Kidney glomerular epithelial cell (primary cell): ENCODE results near the gene COMMD10.
"Not testable (repeated sequence)": the region's sequence is repeated elsewhere in the genome, so short reads cannot be mapped to it uniquely, and the experiment has no call there.

Experiments used
- DNase-seq: peaks from one replicate; lab custom pipeline; 2025; lab: John Stamatoyannopoulos, UW

COMMD10 gene

DNA sequence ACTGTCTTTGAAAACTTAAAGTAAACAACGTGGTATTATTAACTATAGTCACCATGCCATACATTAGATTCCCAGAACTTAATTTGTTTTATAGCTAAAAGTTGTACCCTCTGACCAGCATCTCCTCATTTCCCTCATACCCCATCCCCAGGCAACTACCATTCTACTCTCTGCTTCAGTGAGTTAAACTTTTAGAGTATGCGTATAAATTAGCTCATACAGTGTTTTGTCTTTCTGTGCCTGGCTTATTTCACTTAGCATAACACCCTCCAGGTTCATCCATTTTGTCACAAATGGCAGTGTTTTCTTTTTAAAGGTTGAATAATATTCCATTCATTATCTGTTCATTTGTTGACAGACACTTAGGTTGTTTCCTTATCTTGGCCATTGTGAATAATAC is 14.2 kb downstream of the COMMD10 start:
- no peak for DNase-seq

DNA sequence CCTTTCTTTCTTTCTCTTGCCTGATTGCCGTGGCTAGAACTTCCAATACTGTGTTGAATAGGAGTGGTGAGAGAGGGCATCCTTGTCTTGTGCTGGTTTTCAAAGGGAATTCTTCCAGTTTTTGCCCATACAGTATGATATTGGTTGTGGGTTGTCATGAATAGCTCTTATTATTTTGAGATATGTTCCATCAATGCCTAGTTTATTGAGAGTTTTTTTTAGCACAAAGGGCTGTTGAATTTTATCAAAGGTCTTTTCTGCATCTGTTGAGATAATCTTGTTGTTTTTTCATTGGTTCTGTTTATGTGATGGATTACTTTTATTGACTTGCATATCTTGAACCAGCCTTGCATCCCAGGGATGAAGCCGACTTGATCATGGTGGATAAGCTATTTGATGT is 20.1 kb downstream of the COMMD10 start:
- not testable (repeated sequence) for DNase-seq

DNA sequence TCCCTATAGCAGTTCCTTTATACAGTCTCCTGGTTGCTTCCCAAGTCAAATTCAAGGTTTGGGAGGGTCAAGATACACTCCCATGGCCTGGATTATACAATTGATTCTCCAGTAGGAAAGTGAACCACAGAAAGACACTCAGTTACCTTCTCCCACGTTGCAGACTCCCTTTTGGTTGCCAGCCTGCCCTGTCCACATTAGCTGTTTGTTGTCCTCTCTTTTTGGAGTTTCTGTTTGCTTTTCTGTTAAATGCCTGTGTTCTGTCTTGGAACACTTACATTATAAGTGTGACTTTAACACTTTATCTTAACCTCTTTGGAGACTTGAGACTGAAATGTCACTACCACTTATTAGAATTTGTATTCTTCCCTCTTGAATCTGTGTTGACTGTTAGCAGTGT is 30.3 kb downstream of the COMMD10 start:
- DNase-seq, result no peak

DNA sequence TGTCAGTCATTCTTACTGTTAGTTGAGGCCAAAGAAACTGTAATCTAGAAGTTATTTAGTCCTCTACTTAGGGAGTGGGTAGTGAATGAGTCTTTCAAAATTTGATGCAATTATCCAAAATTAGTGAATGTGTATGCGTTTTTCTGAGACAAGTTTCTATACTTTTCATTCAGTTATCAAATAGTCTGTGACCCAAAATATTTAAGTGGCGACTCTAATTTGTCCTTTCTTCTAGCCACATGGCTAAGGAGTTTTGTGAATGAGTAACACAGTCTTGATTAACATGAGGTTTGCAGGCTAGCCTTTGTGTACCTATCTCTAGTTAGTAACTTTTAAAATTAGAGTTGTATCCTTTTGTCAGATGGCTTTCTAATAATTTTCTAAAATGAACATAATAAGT is 45.6 kb downstream of the COMMD10 start:
- peak; percentile 43 for DNase-seq

DNA sequence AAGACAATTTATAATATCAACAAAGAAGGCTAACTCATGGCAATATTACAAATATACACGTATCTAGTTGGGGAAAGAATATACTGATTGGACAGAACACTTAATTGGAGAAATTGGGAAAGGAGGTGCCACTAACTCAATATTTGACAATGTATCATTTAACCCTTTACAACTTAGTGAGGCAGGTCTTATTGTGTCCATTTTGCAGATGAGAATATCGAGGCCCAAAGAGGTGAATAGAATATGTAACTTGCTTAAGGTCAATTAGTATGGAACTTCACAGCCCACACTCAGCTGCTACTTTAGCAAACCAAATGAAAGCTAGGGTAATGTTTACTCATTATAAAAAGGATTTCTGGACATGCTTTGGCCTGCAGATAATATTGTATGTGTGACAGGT is 46.2 kb downstream of the COMMD10 start:
- DNase-seq, result no peak

DNA sequence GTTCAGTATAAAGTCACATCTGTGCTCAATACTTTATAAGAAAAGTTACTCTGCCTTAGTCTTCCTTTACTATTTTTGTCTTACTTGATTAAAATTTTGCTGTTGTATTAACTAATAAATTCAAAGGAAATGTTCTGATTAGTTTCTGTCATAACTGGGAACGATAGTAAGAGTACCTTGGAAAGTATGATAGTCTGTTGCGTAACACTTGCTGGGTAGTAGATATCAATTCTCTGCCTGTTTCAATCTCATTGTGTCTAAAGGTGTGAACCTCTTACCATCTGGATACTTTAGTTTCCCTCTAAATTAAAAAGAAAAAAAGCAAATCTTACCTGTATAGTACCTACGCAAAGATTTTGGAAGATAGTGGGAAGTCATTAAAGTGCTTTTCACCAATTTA is 48.5 kb downstream of the COMMD10 start:
- DNase-seq, result no peak

DNA sequence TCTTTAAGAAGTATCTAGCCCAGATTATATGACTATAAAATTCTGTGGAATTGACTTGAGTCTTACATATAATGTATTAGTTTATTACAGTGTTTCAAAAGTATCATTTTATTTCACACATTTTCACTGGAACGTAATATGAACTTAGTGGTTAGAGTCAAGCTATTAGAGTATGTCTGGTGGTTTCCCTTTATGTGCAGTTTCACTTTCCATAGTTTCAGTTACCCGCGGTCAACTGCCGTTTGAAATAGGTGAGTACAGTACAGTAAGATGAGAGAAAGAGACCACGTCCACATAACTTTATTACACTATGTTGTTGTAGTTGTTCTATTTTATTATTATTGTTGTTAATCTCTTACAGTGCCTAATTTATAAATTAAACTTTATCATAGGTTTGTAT is 50.5 kb downstream of the COMMD10 start:
- no peak for DNase-seq

DNA sequence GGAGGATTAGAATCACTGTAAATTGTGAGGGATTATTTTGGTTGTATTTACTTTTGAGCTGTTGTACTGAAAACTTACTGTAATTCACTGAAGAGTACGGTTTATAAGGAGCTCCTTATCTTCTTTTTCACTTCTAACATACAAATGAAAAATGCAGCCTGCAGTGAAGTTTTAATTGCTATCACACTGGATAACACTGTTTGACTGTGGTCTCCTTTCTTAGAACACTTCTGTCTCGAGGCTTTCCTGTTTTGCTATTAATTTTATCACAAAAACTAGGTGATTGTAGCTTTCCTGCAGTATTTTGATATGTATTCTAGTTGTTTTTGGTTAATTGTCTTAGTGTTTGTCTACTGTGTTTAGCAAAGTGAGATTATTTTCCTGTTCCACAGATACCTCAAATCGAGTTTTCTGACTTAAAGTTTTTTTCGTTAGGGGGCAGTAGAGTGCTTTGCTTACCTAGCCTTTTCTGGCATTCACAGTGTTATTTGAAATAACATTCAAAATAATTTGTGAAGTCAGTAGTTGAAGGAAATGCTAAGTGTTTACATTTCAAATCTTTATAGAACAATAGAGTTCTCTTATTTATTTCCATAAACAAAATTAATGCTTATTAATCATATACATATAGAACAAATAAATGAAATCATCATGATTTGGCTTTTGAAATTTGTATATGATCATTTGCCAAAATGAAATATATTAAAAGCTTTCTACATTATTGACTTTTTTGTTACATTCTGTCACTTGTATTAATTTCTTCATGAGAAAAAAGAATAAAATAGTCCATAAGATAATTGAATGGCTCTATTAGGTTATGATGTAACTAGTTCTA is 52.9 kb downstream of the COMMD10 start:
- peak; percentile 41 for DNase-seq

DNA sequence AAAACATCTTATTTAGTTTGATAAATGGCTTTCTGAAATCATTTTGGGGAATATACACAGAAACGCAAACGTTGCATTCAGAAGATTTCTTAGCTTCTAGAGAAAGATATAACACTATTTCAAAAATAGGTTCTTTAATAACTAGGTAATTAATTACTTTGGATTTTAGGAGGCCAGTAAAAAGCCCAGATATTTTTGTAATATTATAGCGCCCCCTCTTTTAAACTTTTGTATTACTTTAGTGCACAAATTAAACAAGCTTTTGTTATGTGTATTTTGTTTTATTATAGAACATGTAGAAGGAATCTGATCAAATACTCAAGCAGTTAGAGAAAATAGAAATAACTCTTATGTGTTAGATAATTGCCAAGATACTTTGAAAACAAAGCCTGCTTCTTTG is 57.7 kb downstream of the COMMD10 start:
- no peak for DNase-seq

DNA sequence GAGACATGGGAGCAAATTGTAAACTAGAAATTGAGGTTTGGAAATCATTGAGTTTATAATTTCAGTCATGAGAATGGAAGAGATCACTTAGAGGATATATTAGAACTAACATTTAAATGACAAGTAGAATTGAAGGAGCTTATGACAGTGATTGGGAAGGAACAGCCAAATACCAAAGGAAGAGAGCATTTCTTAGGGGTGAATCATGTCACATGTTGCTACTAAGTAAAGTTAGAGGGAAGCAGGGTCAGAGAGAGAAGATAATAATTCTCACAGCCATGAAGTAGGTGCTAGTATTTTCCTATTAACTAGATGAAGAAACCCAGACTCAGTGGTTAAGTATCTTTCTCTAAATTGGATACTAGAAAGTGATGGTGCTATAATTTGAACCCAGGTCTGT is 59.3 kb downstream of the COMMD10 start:
- DNase-seq, result no peak

DNA sequence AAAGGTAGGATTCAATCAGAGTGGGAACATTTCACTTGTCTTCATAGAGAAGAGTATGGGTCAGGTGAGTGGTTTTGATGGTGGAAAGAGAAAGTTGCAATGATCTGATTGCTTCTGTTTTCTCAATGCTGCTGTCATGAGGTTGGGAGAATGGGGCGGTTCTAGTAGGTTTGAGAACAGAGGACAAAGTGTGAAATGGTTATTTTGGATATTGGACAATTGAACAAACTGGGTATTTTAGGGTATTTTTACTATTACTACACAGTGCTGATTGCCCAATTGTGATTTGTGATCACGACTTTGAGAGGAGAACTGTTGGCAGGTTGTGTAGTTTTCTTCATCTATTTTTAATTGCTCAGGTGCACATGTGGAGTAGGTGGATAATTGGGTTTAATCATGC is 60.2 kb downstream of the COMMD10 start:
- DNase-seq, result no peak

DNA sequence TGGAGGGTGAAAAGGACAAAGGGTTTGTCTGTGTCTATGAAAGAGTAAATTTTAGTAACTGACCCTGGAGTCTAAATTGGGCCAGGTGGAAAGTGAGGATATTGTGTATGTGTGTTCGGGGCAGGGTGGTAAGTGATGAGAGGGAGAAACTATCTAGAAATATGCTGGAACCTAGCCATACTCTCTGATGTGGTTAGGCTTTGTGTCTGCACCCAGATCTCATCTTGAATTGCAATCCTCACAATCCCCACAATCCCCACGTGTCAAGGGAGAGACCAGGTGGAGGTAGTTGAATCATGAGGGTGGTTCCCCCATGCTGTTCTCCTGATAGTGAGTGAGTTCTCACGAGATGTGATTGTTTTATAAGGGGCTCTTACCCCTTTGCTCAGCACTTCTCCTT is 60.6 kb downstream of the COMMD10 start:
- no peak for DNase-seq

DNA sequence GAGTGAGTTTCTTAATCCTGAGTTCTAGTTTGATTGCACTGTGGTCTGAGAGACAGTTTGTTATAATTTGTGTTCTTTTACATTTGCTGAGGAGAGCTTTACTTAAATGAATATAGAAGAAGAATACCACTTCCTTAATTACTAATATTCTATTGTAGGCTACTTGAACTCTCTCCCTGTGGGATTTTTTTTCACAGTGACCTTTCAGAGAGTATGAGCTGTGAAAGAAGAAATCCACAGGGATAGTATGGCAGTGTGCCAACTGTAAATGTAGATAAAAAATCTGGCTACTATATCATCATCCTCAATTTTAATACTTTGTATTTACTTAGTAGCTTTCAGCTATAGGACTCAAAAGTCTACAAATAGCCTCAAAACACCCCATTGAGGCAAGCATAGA is 67.3 kb downstream of the COMMD10 start:
- DNase-seq, result no peak

DNA sequence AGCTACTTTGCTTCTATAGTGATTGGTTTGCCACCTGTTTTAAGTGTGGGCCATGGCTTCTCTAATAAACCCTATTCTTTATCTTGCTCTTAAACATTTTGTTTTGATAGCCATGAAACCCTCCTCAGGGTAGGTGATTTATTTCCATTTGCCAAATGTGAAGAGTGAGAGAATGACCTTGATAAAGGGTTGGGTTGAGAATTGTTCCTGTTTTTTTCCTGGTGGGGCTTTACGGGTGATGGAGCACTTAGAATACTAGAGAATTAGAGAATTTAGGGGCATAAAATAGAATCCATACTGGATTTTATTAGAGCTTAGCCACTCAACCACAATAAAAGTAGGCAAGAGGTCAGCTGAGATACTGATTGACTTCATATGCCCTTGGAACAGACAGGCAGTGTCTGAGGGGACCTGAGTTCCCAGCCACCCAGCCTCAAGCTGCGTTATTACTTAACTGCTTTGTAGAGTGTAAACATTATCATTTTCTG is 68.9 kb downstream of the COMMD10 start:
- no peak for DNase-seq

DNA sequence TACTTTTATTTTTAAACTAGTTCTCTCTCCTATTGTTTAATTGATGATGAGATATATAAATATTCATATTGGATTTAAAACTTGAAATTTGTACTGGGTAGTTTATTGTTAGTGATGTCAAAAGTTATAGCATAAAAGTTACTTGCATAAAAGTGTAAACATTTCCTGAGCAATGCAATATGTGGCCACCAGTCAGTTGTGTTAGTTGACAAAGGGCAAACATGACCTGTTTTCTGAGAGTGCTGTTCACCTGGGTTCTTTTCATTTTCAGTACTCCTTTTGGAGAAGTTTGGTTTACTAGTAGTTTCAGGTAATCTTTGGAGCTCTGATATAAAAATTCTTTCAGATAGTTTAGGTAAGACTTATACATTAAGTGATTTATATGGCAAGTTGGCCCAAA is 69.4 kb downstream of the COMMD10 start:
- no peak for DNase-seq

DNA sequence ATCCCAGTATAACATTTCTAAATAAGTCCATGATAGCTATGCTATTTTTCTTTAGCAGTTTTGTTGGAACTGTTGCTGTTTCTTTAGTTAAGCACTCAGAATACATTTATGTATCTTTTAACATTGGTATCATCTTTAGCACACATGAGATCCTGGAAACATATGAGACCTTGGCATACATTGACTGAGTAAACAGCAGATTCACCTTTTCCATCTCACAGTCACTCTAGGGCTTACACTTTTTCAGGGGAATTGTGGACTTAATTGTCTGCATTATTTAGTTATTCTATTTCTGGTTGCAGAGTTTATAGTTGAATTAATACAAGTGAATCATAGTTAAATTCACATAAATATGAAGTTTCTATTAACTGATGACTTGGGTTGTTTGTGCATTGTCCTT is 70.1 kb downstream of the COMMD10 start:
- no peak for DNase-seq

DNA sequence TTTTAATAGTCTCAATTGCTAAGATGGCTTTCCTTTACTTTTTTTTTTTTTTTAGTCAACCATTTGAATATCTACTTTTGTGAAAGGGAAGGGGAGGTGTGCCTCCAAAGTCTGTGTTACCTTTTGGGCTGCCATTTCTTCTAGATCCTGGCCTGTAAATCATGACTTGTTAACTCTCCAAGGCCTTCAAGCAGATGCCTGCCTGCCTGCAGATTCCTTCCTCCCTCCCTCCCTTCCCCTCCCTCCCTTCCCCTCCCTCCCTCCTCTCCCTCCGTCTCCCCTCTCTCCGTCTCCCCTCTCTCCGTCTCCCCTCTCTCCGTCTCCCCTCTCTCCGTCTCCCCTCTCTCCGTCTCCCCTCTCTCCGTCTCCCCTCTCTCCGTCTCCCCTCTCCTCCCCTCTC is 73.1 kb downstream of the COMMD10 start:
- DNase-seq, result no peak

DNA sequence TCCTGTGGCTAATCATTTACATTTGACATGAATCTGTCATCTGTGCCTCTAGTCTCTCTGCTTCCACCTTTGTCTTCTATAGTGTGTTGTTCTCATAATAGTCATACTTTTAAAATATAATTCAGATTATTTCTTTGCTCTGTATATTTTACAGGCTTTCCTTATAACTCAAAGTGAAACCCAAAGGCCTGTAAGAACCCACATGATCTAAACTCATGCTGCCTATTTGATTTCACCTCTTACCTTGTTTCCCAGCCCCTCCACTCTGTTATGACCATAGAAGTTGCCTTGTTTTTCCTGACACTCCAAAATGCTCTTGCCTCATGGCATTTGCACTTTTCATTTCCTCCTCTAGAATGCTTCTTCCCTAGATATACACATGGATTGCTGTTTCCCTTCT is 74.2 kb downstream of the COMMD10 start:
- no peak for DNase-seq

DNA sequence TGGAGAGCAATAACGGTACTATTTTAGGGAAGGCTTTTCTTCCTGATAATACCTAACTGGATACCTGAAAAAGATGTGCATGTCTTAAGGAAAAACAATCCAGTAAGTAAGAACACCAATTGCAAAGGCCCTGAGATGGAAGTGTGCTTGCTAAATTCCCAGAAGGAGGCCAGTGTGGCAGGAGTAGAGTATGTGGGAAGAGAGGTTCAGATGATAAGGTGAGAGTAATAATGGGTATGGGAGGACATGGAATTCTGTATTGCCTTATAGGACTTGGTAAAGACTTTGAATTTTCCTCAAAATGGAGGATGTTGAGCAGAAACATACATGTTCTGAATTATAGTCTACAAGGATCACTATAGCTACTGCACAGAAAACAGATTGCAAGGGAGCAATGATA is 89.3 kb downstream of the COMMD10 start:
- no peak for DNase-seq

DNA sequence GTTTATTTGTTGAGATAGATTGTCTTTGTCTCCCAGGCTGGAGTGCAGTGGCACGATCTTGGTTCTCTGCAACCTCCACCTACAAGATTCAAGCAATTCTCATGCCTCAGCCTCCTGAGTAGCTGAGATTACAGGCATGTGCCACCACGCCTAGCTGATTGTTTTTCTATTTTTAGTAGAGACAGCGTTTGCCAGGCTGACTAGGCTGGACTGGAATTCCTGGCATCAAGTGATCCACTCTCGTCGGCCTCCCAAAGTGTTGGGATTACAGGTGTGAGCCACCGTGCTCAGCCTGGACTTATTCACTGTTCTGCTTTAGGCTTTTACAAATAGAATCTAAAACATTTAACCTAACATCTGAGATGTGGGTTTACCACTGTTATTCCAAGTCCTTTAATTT is 91.3 kb downstream of the COMMD10 start:
- no peak for DNase-seq

DNA sequence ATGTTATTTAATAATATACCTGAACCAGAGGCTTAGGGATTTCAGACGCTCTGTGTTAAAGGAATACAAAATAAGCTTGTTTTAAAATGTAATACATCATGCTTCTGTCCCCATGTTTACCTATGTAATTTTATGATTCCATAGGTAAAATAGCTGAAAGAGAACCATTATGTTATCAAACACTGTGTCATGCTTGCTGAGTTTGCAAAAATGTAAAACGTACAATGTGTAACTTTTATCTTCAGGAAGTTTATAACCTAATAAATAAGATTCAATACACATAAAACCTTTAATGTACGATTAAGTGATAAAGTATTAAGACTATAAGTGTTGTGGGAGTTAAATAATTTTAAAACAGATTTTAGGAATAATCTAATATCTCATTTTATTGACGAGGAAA is 94.1 kb downstream of the COMMD10 start:
- DNase-seq, result no peak

DNA sequence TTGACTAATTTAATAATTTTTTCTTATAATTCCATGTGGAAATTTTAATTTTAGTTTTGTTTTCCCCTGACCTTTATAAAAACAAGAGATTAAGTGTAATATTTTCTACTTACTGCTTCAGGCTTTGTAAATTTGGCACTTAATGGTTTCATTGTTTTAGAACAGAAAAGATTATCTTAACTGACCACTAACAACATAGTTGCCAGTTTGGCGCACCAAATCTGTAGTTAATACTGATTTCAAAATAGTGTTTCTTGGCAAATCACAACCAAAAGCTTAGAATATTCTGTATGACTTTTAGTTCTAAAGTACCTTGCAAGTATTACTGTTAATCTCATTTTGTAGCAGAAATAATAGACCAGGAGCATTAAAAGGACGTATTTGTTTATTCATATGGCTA is 124.3 kb downstream of the COMMD10 start:
- DNase-seq, result no peak

DNA sequence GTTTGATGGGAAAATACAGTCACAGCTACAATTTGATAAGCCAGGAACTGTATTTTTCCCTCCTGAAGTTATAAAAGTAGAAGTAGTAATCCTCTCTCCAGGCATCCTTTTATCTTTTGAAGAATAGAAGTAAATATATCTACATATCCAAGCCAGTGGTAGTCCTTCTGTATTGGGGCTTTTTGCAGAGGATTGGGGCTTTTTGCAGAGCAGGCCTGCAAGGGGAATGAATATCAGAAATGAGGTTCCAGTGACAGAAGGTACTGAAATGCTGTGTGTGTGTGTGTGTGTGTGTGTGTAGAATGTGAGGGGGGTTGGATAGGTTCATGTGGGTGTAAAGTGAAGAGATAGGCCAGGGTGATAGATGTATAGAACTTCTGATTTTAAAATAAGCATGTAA is 127.4 kb downstream of the COMMD10 start:
- DNase-seq, result no peak

DNA sequence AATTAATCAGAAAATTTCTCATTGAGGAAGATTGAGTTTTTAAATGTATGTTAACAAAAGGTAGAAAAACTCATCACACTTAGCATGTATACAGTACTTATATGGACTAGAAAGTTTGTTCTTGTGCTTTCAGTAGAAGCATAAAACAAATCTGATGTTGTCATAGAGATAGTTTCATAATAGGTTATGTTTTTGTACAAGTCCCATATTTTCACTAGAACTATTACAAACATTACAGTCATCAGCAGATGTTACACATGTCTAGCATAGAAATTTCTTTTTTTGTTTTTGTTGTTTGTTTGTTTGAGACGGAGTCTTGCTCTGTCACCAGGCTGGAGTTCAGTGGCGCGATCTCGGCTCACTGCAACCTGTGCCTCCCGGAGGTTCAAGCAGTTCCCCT is 131.4 kb downstream of the COMMD10 start:
- no peak for DNase-seq
